ENCODE data around the gene RTEL1. TPM values are rescaled to one million over a fixed set of nuclear protein-coding genes. Genes with fewer than 3 reads are reported as not detected.

The RTEL1 gene
- total RNA-seq, 1 experiment from 2014 or later, result 58.0 TPM

Other genes with a start within 250 kb of the RTEL1 start
- 86.5 TPM for gene KCNQ2, start 185.7 kb upstream of the RTEL1 start, total RNA-seq (2021; ENCODE audit: unreplicated experiment)
- gene EEF1A2, start 159.2 kb upstream of the RTEL1 start, total RNA-seq (2021; ENCODE audit: unreplicated experiment), result 454 TPM
- gene PPDPF, start 137.5 kb upstream of the RTEL1 start, total RNA-seq (2021; ENCODE audit: unreplicated experiment), result 346 TPM
- 6.7 TPM for gene PTK6, start 120.9 kb upstream of the RTEL1 start, total RNA-seq (2021; ENCODE audit: unreplicated experiment)
- 3.2 TPM for gene SRMS, start 110.6 kb upstream of the RTEL1 start, total RNA-seq (2021; ENCODE audit: unreplicated experiment)
- 5.5 TPM for gene FNDC11, start 104.2 kb upstream of the RTEL1 start, total RNA-seq (2021; ENCODE audit: unreplicated experiment)
- 44.0 TPM for gene HELZ2, start 84.1 kb upstream of the RTEL1 start, total RNA-seq (2021; ENCODE audit: unreplicated experiment)
- gene GMEB2, start 31.2 kb upstream of the RTEL1 start, total RNA-seq (2021; ENCODE audit: unreplicated experiment), result 13.9 TPM
- gene STMN3, start 4.9 kb upstream of the RTEL1 start, total RNA-seq (2021; ENCODE audit: unreplicated experiment), result 138 TPM
- 147 TPM for gene TNFRSF6B, start 38.3 kb downstream of the RTEL1 start, total RNA-seq (2021; ENCODE audit: unreplicated experiment)
- gene ARFRP1, start 49.7 kb downstream of the RTEL1 start, total RNA-seq (2021; ENCODE audit: unreplicated experiment), result 53.7 TPM
- 30.6 TPM for gene ZGPAT, start 49.7 kb downstream of the RTEL1 start, total RNA-seq (2021; ENCODE audit: unreplicated experiment)
- gene LIME1, start 78.4 kb downstream of the RTEL1 start, total RNA-seq (2021; ENCODE audit: unreplicated experiment), result 27.4 TPM
- gene SLC2A4RG, start 81.5 kb downstream of the RTEL1 start, total RNA-seq (2021; ENCODE audit: unreplicated experiment), result 121 TPM
- gene ZBTB46, start 173.0 kb downstream of the RTEL1 start, total RNA-seq (2021; ENCODE audit: unreplicated experiment), result 10.7 TPM
- not detected for gene ABHD16B, start 203.2 kb downstream of the RTEL1 start, total RNA-seq (2021; ENCODE audit: unreplicated experiment)
- gene TPD52L2, start 207.0 kb downstream of the RTEL1 start, total RNA-seq (2021; ENCODE audit: unreplicated experiment), result 149 TPM
- 38.3 TPM for gene DNAJC5, start 236.8 kb downstream of the RTEL1 start, total RNA-seq (2021; ENCODE audit: unreplicated experiment)

All from HCT116 (cell line).